Stomach (tissue), 9 donors: Measurements from ENCODE around the gene TPSAB1. TPM values are rescaled to one million over a fixed set of nuclear protein-coding genes. Genes with fewer than 3 reads are reported as not detected.
A peak's percentile ranks its signal among the peaks of the same experiment; 100 is the strongest.

Source experiments
- DNase-seq, 2 donors: peaks; one replicate each; pipeline versions ENCODE4 v3.0.0 to v3.0.0-alpha.2; 2013 to 2019
- H3K27ac ChIP-seq, 5 donors: fragments of 200-600 bp in 4 of 5; sonication (generic) in 4 of 5; one replicate each; pipeline ENCODE4 v1.5.1; 2013 to 2019; ENCODE audit warnings: mild to moderate bottlenecking in 1 of 5, moderate library complexity in 1 of 5
- H3K27me3 ChIP-seq, 3 donors: fragments of 200-600 bp; sonication (generic); one replicate each; pipeline ENCODE4 v1.5.1; 2017 to 2019; ENCODE audit warnings: mixed run types in 1 of 3
- H3K36me3 ChIP-seq, 4 donors: fragments of 200-600 bp; sonication (generic); 1 replicate in 3 of 4; 2 replicates in 1 of 4; pipeline ENCODE4 v1.5.1; 2016 to 2019
- H3K4me1 ChIP-seq, 4 donors: fragments of 200-600 bp; sonication (generic); one replicate each; pipeline ENCODE4 v1.5.1; 2016 to 2019
- H3K4me3 ChIP-seq, 4 donors: fragments of 200-600 bp; sonication (generic) in 3 of 4; one replicate each; pipeline ENCODE4 v1.5.1; 2016 to 2019; ENCODE audit warnings: mild to moderate bottlenecking in 1 of 4
- H3K9me3 ChIP-seq, 4 donors: fragments of 200-600 bp; sonication (generic); one replicate each; pipeline ENCODE4 v1.5.1; 2016 to 2019
- CTCF ChIP-seq, 7 experiments: fragments of 450-650 bp in 4 of 7; fragments of 200-600 bp in 3 of 7; sonication (generic) in 3 of 7; IDR thresholded peaks; one replicate each; pipeline ENCODE4 v1.5.1; 2016 to 2019; ENCODE audit warnings: antibody characterized with exemption in 7 of 7, control low read depth in 2 of 7, mild to moderate bottlenecking in 1 of 7
- EP300 ChIP-seq: sonication (generic); formaldehyde crosslinking; IDR thresholded peaks from one replicate; pipeline ENCODE4 v1.6.1; 2017; ENCODE audit warnings: antibody characterized with exemption
- POLR2A ChIP-seq, 4 donors: fragments of 450-650 bp; IDR thresholded peaks; one replicate each; pipeline ENCODE4 v1.6.1; 2016; ENCODE audit warnings: antibody characterized with exemption in 4 of 4, control low read depth in 2 of 4, mild to moderate bottlenecking in 1 of 4, moderate library complexity in 1 of 4
- POLR2AphosphoS5 ChIP-seq, 3 donors: sonication (generic); formaldehyde crosslinking; IDR thresholded peaks; one replicate each; pipeline ENCODE4 v1.6.1; 2016; ENCODE audit warnings: antibody characterized with exemption in 3 of 3
- WGBS, 5 donors: extraction: QIAGEN DNeasy Blood & Tissue Kit in 3 of 5; methylation state at CpG; one replicate each; pipeline versions ENCODE4 v1.1.5 to v1.1.7; 2013 to 2018; 5-methylcytosine and 5-hydroxymethylcytosine counted together
- intact Hi-C: fragments of 100-400 bp; cut with DNase I; formaldehyde crosslinking; loops from one replicate; pipeline ENCODE4 v1.15.1; 2023; ENCODE audit warnings: low total_unique reads
- polyA plus RNA-seq, 3 donors: library from polyadenylated mRNA; stranded (reverse); fragments of 200-250 nt; gene quantifications; one replicate each; pipeline ENCODE4 v1.2.3, GENCODE V29; 2013
- total RNA-seq, 5 donors: library from RNA; depleted of rRNA; stranded (reverse); fragments of >200 nt; gene quantifications; one replicate each; pipeline versions ENCODE4 v1.1.0 to v1.2.3, GENCODE V29; 2014 to 2016
- donor health status: healthy with polysubstance abuse.
- donor health status: Bipolar disorder and iron deficiency.
- donor health status: healthy.

TPSAB1 gene
- total and polyA plus RNA-seq, 8 donors, result 15.4 to 202 (median 71.2) TPM

- intact Hi-C loops, result no loop called here
- DNase-seq, result no peak
Measured at GRCh38 chr16:1258225-1258600, 17.7 kb downstream of the TPSAB1 start.

GRCh38 chr16:1258906-1259759 lies 18.6 kb downstream of the TPSAB1 start:
- 2 to 10% (median 8%) methylated on average over 20 to 42 of the region's 42 CpGs for WGBS, 5 donors
- intact Hi-C loops, result no loop called here
- Histone ChIP-seq H3K4me3 (peak overlapping the region in 2 of 4 donors; percentile 4 to 16), H3K27me3 (peaks cover 7 to 97% (median 63%) of the 10 kb centered on the region in 3 donors), H3K9me3 (no peaks in the 10 kb centered on the region), H3K27ac (no peak overlapping the region), H3K36me3 (no peaks in the 10 kb centered on the region), H3K4me1 (peaks cover 4 to 9% (median 7%) of the 10 kb centered on the region in 4 donors)
- DNase-seq, result peak in 1 of 2 donors; percentile 52
- no peak for TF ChIP-seq EP300

More at GRCh38 chr16:1258225-1258600, 17.7 kb downstream of the TPSAB1 start:
- peaks cover 7 to 88% (median 56%) of the 10 kb centered on the region in 3 donors for H3K27me3 ChIP-seq
- no peaks in the 10 kb centered on the region for H3K9me3 ChIP-seq
- no peaks in the 10 kb centered on the region for H3K36me3 ChIP-seq
- no peak overlapping the region for H3K4me3 ChIP-seq
- no peak for TF ChIP-seq POLR2AphosphoS5 (IDR thresholded peaks at IDR 0.05)
- TF ChIP-seq CTCF (IDR thresholded peaks at IDR 0.05), result no peak
- TF ChIP-seq EP300, result no peak
- no peak for TF ChIP-seq POLR2A (IDR thresholded peaks at IDR 0.05)
- H3K27ac ChIP-seq, result no peak overlapping the region
- H3K4me1 ChIP-seq, result peaks cover 4 to 9% (median 7%) of the 10 kb centered on the region in 4 donors
- WGBS, 5 donors, result 43 to 70% (median 52%) methylated on average over 8 to 12 of the region's 12 CpGs

GRCh38 chr16:1259760-1260068 lies 19.2 kb downstream of the TPSAB1 start:
- H3K4me3 ChIP-seq, result no peak overlapping the region
- H3K36me3 ChIP-seq, result no peaks in the 10 kb centered on the region
- TF ChIP-seq CTCF (IDR thresholded peaks at IDR 0.05), result no peak
- no peak for TF ChIP-seq POLR2A (IDR thresholded peaks at IDR 0.05)
- no peak for TF ChIP-seq EP300
- TF ChIP-seq POLR2AphosphoS5 (IDR thresholded peaks at IDR 0.05), result no peak
- peaks cover 7 to 94% (median 63%) of the 10 kb centered on the region in 3 donors for H3K27me3 ChIP-seq
- no peak for DNase-seq
- no peak overlapping the region for H3K27ac ChIP-seq
- WGBS, 5 donors, result 14 to 25% (median 19%) methylated on average over 7 to 11 of the region's 11 CpGs
- H3K4me1 ChIP-seq, result peaks cover 4 to 9% (median 7%) of the 10 kb centered on the region in 4 donors
- intact Hi-C loops, result no loop called here
- H3K9me3 ChIP-seq, result no peaks in the 10 kb centered on the region

GRCh38 chr16:1260101-1260680 lies 19.7 kb downstream of the TPSAB1 start:
- no peak overlapping the region for H3K4me3 ChIP-seq
- H3K27me3 ChIP-seq, result peaks cover 7 to 89% (median 63%) of the 10 kb centered on the region in 3 donors
- TF ChIP-seq EP300, result no peak

GRCh38 chr16:1261131-1261892 lies 20.8 kb downstream of the TPSAB1 start:
- H3K27me3 ChIP-seq, result peaks cover 7 to 79% (median 63%) of the 10 kb centered on the region in 3 donors

More at GRCh38 chr16:1260101-1260680, 19.7 kb downstream of the TPSAB1 start:
- Histone ChIP-seq H3K36me3 (no peaks in the 10 kb centered on the region), H3K9me3 (no peaks in the 10 kb centered on the region), H3K4me1 (peaks cover 4 to 9% (median 7%) of the 10 kb centered on the region in 4 donors), H3K27ac (no peak overlapping the region)
- WGBS, 5 donors, result 52 to 67% (median 61%) methylated on average over 24 to 36 of the region's 36 CpGs
- intact Hi-C loops, result no loop called here
- no peak for DNase-seq

More at GRCh38 chr16:1261131-1261892, 20.8 kb downstream of the TPSAB1 start:
- DNase-seq, result peak in 1 of 2 donors; percentile 52
- intact Hi-C loops, result no loop called here
- H3K27ac ChIP-seq, result no peak overlapping the region
- H3K4me1 ChIP-seq, result peaks cover 4 to 9% (median 7%) of the 10 kb centered on the region in 4 donors
- no peak overlapping the region for H3K4me3 ChIP-seq
- H3K9me3 ChIP-seq, result no peaks in the 10 kb centered on the region
- 11 to 21% (median 14%) methylated on average over 23 to 47 of the region's 47 CpGs for WGBS, 5 donors
- TF ChIP-seq EP300, result no peak
- H3K36me3 ChIP-seq, result no peaks in the 10 kb centered on the region
